Suprapubic skin (tissue), 4 donors: ENCODE data around the gene ATXN1.

Source experiments
- EP300 ChIP-seq: sonication (generic); formaldehyde crosslinking; IDR thresholded peaks from one replicate; pipeline ENCODE4 v1.6.1; 2017; ENCODE audit warnings: antibody characterized with exemption
- POLR2A ChIP-seq, 2 donors: fragments of 450-650 bp; IDR thresholded peaks; one replicate each; pipeline ENCODE4 v1.6.1; 2017; ENCODE audit warnings: antibody characterized with exemption in 2 of 2, mild to moderate bottlenecking in 2 of 2, moderate library complexity in 2 of 2
- POLR2AphosphoS5 ChIP-seq, 3 donors: sonication (generic); formaldehyde crosslinking; IDR thresholded peaks; one replicate each; pipeline ENCODE4 v1.6.1; 2017; ENCODE audit warnings: antibody characterized with exemption in 3 of 3
- TF ChIP-seq, protein P1 (sequence below), 2 donors: fragments of 200-600 bp in 1 of 2; fragments of 450-650 bp in 1 of 2; sonication (generic) in 1 of 2; IDR thresholded peaks; one replicate each; pipeline ENCODE4 v1.5.1; 2016 to 2019; ENCODE audit warnings: antibody characterized with exemption in 2 of 2, mild to moderate bottlenecking in 1 of 2, moderate library complexity in 1 of 2

GRCh38 chr6:16442031-16442430 lies 319.2 kb downstream of the ATXN1 start:
- TF ChIP-seq, protein P1, sequence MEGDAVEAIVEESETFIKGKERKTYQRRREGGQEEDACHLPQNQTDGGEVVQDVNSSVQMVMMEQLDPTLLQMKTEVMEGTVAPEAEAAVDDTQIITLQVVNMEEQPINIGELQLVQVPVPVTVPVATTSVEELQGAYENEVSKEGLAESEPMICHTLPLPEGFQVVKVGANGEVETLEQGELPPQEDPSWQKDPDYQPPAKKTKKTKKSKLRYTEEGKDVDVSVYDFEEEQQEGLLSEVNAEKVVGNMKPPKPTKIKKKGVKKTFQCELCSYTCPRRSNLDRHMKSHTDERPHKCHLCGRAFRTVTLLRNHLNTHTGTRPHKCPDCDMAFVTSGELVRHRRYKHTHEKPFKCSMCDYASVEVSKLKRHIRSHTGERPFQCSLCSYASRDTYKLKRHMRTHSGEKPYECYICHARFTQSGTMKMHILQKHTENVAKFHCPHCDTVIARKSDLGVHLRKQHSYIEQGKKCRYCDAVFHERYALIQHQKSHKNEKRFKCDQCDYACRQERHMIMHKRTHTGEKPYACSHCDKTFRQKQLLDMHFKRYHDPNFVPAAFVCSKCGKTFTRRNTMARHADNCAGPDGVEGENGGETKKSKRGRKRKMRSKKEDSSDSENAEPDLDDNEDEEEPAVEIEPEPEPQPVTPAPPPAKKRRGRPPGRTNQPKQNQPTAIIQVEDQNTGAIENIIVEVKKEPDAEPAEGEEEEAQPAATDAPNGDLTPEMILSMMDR (IDR thresholded peaks at IDR 0.05), result no peak
- TF ChIP-seq POLR2A (IDR thresholded peaks at IDR 0.05) (no peak), EP300 (no peak), POLR2AphosphoS5 (IDR thresholded peaks at IDR 0.05) (no peak)
